CD4-positive, alpha-beta memory T cell (primary cell): Measurements from ENCODE around the gene CELSR1. TPM values are rescaled to one million over a fixed set of nuclear protein-coding genes. Genes with fewer than 3 reads are reported as not detected.
A peak's percentile ranks its signal among the peaks of the same experiment; 100 is the strongest.

ENCODE experiments used
- CTCF ChIA-PET: fragments of 350-600 bp; sonication (Branson Sonifier 250); formaldehyde crosslinking; loops from one replicate; lab custom pipeline; 2021; ENCODE audit warnings: inconsistent platforms; ENCODE audit not compliant: partially characterized antibody; lab: Charles Lee
- POLR2A ChIA-PET: fragments of 350-600 bp; sonication (Branson Sonifier 250); formaldehyde crosslinking; loops from one replicate; lab custom pipeline; 2021; ENCODE audit not compliant: partially characterized antibody; lab: Charles Lee
- DNase-seq, 5 donors: peaks; one replicate each; pipeline versions ENCODE4 v3.0.0 to v3.0.0-alpha.2; 2020 to 2022; ENCODE audit warnings: mixed read lengths in 1 of 5
- H3K27ac ChIP-seq: one replicate; pipeline ENCODE4 v1.7.0; 2013; ENCODE audit warnings: low read depth, low read length
- H3K27me3 ChIP-seq: 2 replicates; pipeline ENCODE4 v1.7.0; 2013; ENCODE audit warnings: mild to moderate bottlenecking, low read length, moderate library complexity; ENCODE audit not compliant: insufficient read depth
- H3K36me3 ChIP-seq: 2 replicates; pipeline ENCODE4 v1.7.0; 2013; ENCODE audit warnings: mild to moderate bottlenecking, low read length, moderate library complexity; ENCODE audit not compliant: insufficient read depth
- H3K4me1 ChIP-seq: 2 replicates; pipeline ENCODE4 v1.7.0; 2013; ENCODE audit warnings: mild to moderate bottlenecking, low read length, moderate library complexity; ENCODE audit not compliant: insufficient read depth
- H3K4me3 ChIP-seq, 2 donors: one replicate each; pipeline ENCODE4 v1.7.0; 2013; ENCODE audit warnings: low read length in 2 of 2, mild to moderate bottlenecking in 1 of 2
- H3K9me3 ChIP-seq, 2 donors: one replicate each; pipeline ENCODE4 v1.7.0; 2013; ENCODE audit warnings: low read length in 2 of 2, control low read depth in 1 of 2; ENCODE audit not compliant: control insufficient read depth in 1 of 2
- H3K27ac Mint-ChIP-seq, 7 donors: one replicate each; pipeline ENCODE4 v1.8.0; 2020 to 2021; ENCODE audit warnings: mixed read lengths in 7 of 7, mild to moderate bottlenecking in 6 of 7, inconsistent platforms in 3 of 7, moderate library complexity in 3 of 7
- H3K27me3 Mint-ChIP-seq, 2 donors: one replicate each; pipeline ENCODE4 v1.8.0; 2020 to 2021; ENCODE audit warnings: mixed read lengths in 2 of 2
- H3K36me3 Mint-ChIP-seq, 2 donors: one replicate each; pipeline ENCODE4 v1.8.0; 2020 to 2021; ENCODE audit warnings: mixed read lengths in 2 of 2, inconsistent platforms in 1 of 2, mild to moderate bottlenecking in 1 of 2
- H3K4me1 Mint-ChIP-seq, 4 donors: one replicate each; pipeline ENCODE4 v1.8.0; 2020 to 2021; ENCODE audit warnings: mixed read lengths in 4 of 4, mild to moderate bottlenecking in 1 of 4
- H3K4me3 Mint-ChIP-seq, 8 donors: one replicate each; pipeline ENCODE4 v1.8.0; 2020 to 2021; ENCODE audit warnings: mixed read lengths in 8 of 8, mild to moderate bottlenecking in 7 of 8, moderate library complexity in 6 of 8, inconsistent platforms in 3 of 8
- H3K9me3 Mint-ChIP-seq, 8 donors: one replicate each; pipeline ENCODE4 v1.8.0; 2020 to 2021; ENCODE audit warnings: mixed read lengths in 8 of 8, mild to moderate bottlenecking in 5 of 8, inconsistent platforms in 3 of 8, moderate library complexity in 1 of 8
- intact Hi-C: fragments of 100-400 bp; cut with micrococcal nuclease; formaldehyde crosslinking; loops from one replicate; pipeline ENCODE4 v1.15.1; 2023
- polyA plus RNA-seq, 2 donors: library from polyadenylated mRNA; unstranded; fragments of 300-500 nt; fragmentation: Illumina TruSeq; gene quantifications; one replicate each; pipeline ENCODE4 v1.2.3, GENCODE V29; 2021
- total RNA-seq, 2 experiments: library from RNA; stranded (reverse); gene quantifications; one replicate each; pipeline ENCODE4 v1.2.3, GENCODE V29; 2021

Gene CELSR1
- total and polyA plus RNA-seq, 4 experiments from 2014 or later, result 0.47 to 1.1 (median 0.81) TPM

DNA sequence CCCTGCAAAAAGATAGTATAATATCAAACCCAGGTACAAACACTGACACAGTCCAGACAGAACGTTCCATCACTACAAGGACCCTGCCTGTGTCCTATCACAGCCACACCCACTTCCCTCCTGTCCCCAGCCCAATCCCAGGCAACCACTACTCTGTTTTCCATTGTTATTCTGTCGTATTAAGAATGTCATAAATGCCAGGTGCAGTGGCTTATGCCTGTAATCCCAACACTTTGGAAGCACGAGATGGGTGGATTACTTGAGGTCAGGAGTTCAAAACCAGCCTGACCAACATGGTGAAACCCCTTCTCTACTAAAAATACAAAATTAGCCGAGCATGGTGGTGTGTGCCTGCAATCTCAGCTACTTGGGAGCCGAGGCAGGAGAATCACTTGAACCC lies 112.9 kb downstream of the CELSR1 start:
- no peak overlapping the region for H3K27ac ChIP-seq
- H3K9me3 ChIP-seq, result no peaks in the 10 kb centered on the region
- Mint-ChIP-seq H3K36me3 (no peaks in the 10 kb centered on the region), H3K4me3 (no peak overlapping the region), H3K4me1 (peaks cover 5 to 14% (median 8%) of the 10 kb centered on the region in 4 donors), H3K27ac (no peak overlapping the region), H3K27me3 (no peaks in the 10 kb centered on the region), H3K9me3 (peaks cover 0 to 9% (median 5%) of the 10 kb centered on the region in 8 donors)
- H3K4me1 ChIP-seq, result peaks cover 6% of the 10 kb centered on the region
- DNase-seq, result no peak
- CTCF ChIA-PET, result no interaction called here
- POLR2A ChIA-PET, result no interaction called here
- H3K36me3 ChIP-seq, result no peaks in the 10 kb centered on the region
- no peak overlapping the region for H3K4me3 ChIP-seq
- no peaks in the 10 kb centered on the region for H3K27me3 ChIP-seq
- intact Hi-C loops, result no loop called here

DNA sequence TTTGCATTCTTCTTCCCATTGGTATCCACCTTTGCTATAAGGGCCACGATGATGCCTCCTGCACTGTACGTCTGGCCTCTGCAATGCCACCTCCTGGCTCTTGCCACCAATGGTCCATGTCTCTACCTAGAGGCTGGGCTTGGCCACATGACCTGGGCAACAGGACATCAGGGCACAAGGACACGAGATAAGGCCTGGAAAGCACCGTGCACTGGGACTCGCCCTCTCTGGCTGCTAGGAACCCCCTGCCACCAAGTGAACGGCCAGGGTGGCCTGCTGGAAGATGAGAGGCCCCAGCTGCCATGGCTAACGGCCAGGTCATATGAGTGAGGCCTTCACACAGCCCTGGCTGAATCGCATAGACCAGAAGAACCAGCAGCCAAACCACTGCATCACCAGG lies 114.5 kb downstream of the CELSR1 start:
- POLR2A ChIA-PET, result no interaction called here
- H3K9me3 Mint-ChIP-seq, result peaks cover 0 to 9% (median 5%) of the 10 kb centered on the region in 8 donors
- no peaks in the 10 kb centered on the region for H3K36me3 Mint-ChIP-seq
- H3K4me1 Mint-ChIP-seq, result peaks cover 5 to 14% (median 8%) of the 10 kb centered on the region in 4 donors
- intact Hi-C loops, result no loop called here
- no peak overlapping the region for H3K4me3 Mint-ChIP-seq
- Histone ChIP-seq H3K4me3 (no peak overlapping the region), H3K4me1 (peaks cover 6% of the 10 kb centered on the region), H3K9me3 (no peaks in the 10 kb centered on the region), H3K36me3 (no peaks in the 10 kb centered on the region), H3K27me3 (no peaks in the 10 kb centered on the region), H3K27ac (no peak overlapping the region)
- CTCF ChIA-PET, result no interaction called here
- no peaks in the 10 kb centered on the region for H3K27me3 Mint-ChIP-seq
- H3K27ac Mint-ChIP-seq, result no peak overlapping the region
- DNase-seq, result no peak

DNA sequence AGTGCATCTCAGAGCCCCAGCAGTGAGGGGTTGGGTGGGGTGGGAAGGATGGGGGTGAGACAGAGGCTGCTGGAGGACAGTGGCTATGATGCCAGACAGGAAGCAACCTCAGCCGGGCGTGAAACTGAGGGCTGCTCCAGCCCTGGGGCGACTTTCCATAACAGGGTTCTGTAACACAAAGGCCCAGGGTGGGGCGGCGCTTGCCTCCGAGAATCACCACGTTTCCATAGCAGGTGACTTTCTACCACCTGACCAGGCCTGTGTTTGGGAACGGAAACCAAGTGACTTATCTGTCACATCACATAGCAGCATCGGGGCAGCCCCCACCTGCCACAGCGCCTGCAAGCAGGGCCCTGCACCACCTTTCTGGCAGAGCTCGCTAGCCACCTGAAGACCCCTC lies 116.2 kb downstream of the CELSR1 start:
- H3K36me3 Mint-ChIP-seq, result no peaks in the 10 kb centered on the region
- no peaks in the 10 kb centered on the region for H3K27me3 Mint-ChIP-seq
- POLR2A ChIA-PET, result no interaction called here
- no peak overlapping the region for H3K27ac ChIP-seq
- intact Hi-C loops, result no loop called here
- H3K4me3 ChIP-seq, result no peak overlapping the region
- CTCF ChIA-PET, result interaction anchor here (1.0 kb wide), 1 partner anchor 54 kb away, joined by 3 read pairs; no protein-coding TSS in a partner anchor
- no peak overlapping the region for H3K4me3 Mint-ChIP-seq
- H3K9me3 ChIP-seq, result no peaks in the 10 kb centered on the region
- no peak overlapping the region for H3K27ac Mint-ChIP-seq
- H3K36me3 ChIP-seq, result no peaks in the 10 kb centered on the region
- H3K27me3 ChIP-seq, result no peaks in the 10 kb centered on the region
- H3K9me3 Mint-ChIP-seq, result peaks cover 0 to 9% (median 5%) of the 10 kb centered on the region in 8 donors
- peaks cover 4% of the 10 kb centered on the region for H3K4me1 ChIP-seq
- peak in 4 of 5 donors; percentile 13 to 60 (median 16) for DNase-seq
- peaks cover 4 to 13% (median 5%) of the 10 kb centered on the region in 4 donors for H3K4me1 Mint-ChIP-seq

DNA sequence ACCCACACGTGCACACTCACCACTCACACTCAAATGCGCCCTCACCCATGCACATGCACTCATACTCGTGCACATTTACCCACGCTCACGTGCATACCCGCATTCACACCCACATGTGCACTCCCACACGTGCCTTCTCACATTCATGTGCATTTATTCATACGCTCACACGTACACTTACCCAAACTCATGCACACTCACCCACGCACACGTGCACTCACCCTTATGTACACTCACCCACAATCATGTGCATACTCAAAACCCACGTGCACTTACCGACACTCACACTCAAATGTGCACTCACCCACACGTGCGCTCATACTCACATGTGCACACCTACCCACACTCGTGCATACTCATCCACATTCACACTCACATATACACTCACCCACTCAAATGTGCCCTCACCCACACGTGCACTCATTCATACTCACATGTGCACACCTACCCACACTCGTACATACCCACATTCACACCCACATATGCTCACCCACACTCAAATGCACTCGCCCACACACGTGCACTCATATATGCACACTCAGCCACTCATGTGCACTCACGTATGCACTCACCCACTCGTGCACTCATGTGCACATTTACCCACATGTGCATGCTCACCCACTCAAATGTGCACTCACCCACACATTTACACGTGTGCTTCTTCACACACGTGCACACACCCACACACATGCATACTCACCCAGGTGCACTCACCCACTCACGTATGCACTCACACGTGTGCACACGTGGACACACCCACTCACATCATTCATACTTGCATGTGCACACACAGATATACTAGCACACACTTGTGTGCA lies 117.5 kb downstream of the CELSR1 start:
- H3K36me3 Mint-ChIP-seq, result no peaks in the 10 kb centered on the region
- peaks cover 0 to 2% (median 0%) of the 10 kb centered on the region in 8 donors for H3K9me3 Mint-ChIP-seq
- ChIA-PET CTCF (no interaction called here), POLR2A (no interaction called here)
- Histone ChIP-seq H3K36me3 (no peaks in the 10 kb centered on the region), H3K27me3 (no peaks in the 10 kb centered on the region), H3K4me3 (no peak overlapping the region), H3K27ac (no peak overlapping the region), H3K4me1 (no peaks in the 10 kb centered on the region), H3K9me3 (no peaks in the 10 kb centered on the region)
- intact Hi-C loops, result no loop called here
- H3K4me3 Mint-ChIP-seq, result no peak overlapping the region
- no peak for DNase-seq
- H3K27ac Mint-ChIP-seq, result no peak overlapping the region
- H3K4me1 Mint-ChIP-seq, result peaks cover 0 to 7% (median 0%) of the 10 kb centered on the region in 4 donors
- H3K27me3 Mint-ChIP-seq, result no peaks in the 10 kb centered on the region

DNA sequence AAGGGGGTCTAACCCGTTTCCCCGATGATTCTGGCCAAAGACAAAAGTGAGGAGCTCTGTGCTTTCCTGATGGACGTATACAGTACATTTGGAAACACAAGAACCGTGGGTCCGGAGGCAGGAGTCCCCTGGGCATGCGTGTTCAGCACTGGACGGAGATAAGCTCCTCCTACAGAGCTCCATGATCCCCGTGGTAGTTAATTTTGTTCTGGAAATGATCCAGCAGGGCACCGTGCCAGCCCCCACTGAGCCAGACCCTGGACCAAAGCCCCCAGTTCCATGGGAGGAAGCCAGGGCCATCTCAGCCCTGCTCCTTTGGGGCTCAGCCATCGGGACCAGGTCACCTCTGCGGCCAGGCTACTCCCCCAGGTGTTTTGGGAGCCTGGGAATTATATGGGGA lies 118.6 kb downstream of the CELSR1 start:
- H3K4me3 Mint-ChIP-seq, result no peak overlapping the region
- intact Hi-C loops, result no loop called here
- POLR2A ChIA-PET, result no interaction called here
- no peaks in the 10 kb centered on the region for H3K9me3 ChIP-seq
- H3K27me3 ChIP-seq, result no peaks in the 10 kb centered on the region
- no peaks in the 10 kb centered on the region for H3K36me3 ChIP-seq
- no peaks in the 10 kb centered on the region for H3K36me3 Mint-ChIP-seq
- no peak overlapping the region for H3K27ac ChIP-seq
- peaks cover 0 to 7% (median 0%) of the 10 kb centered on the region in 4 donors for H3K4me1 Mint-ChIP-seq
- no peaks in the 10 kb centered on the region for H3K4me1 ChIP-seq
- CTCF ChIA-PET, result no interaction called here
- no peak overlapping the region for H3K27ac Mint-ChIP-seq
- no peak overlapping the region for H3K4me3 ChIP-seq
- H3K27me3 Mint-ChIP-seq, result no peaks in the 10 kb centered on the region
- no peaks in the 10 kb centered on the region for H3K9me3 Mint-ChIP-seq
- DNase-seq, result no peak

DNA sequence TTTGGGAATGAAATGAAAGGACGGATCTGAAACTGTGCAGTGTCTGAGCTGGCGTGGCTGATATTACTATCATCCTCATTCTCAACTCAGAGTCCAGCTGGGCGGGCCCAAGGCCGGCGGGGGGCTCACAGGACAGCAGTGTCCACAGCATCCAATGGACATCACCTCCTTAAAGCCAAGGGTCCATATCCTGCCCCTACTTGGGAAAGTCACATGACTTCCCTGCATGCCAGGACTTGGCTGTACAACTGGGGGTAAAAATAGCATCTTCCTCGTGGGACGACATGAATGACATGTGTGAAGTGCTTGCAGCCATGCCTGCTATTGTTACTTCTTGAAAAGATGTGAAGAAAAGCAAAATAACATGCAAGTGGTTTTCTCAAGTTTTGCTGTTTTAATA lies 119.7 kb downstream of the CELSR1 start:
- intact Hi-C loops, result no loop called here
- Histone ChIP-seq H3K4me1 (no peaks in the 10 kb centered on the region), H3K4me3 (no peak overlapping the region), H3K27ac (no peak overlapping the region), H3K9me3 (no peaks in the 10 kb centered on the region), H3K36me3 (no peaks in the 10 kb centered on the region), H3K27me3 (no peaks in the 10 kb centered on the region)
- Mint-ChIP-seq H3K27ac (no peak overlapping the region), H3K36me3 (no peaks in the 10 kb centered on the region), H3K4me1 (peaks cover 0 to 7% (median 0%) of the 10 kb centered on the region in 4 donors), H3K4me3 (no peak overlapping the region), H3K27me3 (peaks cover 0 to 2% of the 10 kb centered on the region in 2 donors), H3K9me3 (no peaks in the 10 kb centered on the region)
- ChIA-PET CTCF (no interaction called here), POLR2A (no interaction called here)
- no peak for DNase-seq

DNA sequence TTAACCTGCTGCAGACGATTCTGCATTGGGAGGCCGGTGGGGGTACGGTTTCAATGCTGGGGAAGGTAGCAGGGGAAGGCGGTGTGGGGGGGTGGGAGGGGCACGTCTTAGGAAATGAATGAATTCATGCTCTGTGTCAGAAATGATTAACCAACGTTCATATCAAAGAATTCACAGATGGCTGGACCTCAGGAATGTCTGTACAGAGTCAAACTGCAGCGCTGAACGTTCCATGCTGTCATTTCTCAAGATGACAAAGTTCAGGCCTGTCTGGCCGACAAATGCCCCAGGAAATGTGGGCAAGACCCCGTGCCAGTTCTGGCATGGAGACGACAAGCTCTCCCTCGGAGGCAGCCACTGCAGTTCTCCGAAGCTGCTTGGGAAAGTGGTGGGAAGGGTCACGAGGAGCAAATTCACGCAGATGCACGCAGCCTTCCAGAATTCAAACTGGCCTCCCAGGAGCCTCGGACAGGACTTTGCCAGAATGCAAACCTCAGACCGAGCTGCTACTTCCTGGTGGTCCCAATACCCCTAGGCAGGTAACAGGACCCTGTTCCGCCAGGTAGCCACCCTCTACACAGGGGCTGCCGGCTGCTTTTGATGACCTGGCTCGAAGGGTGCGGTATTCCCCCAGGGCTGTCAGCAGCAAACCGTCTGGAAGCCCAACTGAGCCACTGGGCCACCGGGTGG lies 120.4 kb downstream of the CELSR1 start:
- H3K36me3 ChIP-seq, result no peaks in the 10 kb centered on the region
- Mint-ChIP-seq H3K36me3 (no peaks in the 10 kb centered on the region), H3K4me1 (peaks cover 0 to 7% (median 0%) of the 10 kb centered on the region in 4 donors), H3K27ac (no peak overlapping the region), H3K4me3 (no peak overlapping the region), H3K9me3 (no peaks in the 10 kb centered on the region), H3K27me3 (peaks cover 0 to 5% of the 10 kb centered on the region in 2 donors)
- H3K4me1 ChIP-seq, result no peaks in the 10 kb centered on the region
- intact Hi-C loops, result no loop called here
- H3K9me3 ChIP-seq, result no peaks in the 10 kb centered on the region
- POLR2A ChIA-PET, result no interaction called here
- H3K27me3 ChIP-seq, result no peaks in the 10 kb centered on the region
- no peak for DNase-seq
- CTCF ChIA-PET, result no interaction called here
- no peak overlapping the region for H3K27ac ChIP-seq
- H3K4me3 ChIP-seq, result no peak overlapping the region
